ENCODE results near the gene LRFN4.

The LRFN4 gene

DNA sequence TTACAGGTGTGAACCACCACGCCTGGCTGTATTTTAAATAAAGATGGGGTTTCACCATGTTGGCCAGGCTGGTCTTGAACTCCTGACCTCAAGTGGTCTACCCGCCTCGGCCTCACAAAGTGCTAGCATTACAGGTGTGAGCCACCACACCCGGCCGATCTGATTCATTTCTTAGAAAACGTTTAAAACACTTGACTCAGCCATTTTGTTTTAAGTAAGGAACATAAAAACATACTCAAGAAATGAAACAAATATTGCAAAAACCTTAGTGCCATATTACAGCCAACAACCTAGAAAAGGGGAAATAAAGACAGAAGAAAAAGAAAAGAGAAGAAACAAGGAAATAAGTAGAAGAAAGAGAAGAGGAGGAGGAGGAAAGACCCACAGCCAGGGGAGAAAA, 17.4 kb downstream of the LRFN4 start:
- FAIRE-seq, result no peak

DNA sequence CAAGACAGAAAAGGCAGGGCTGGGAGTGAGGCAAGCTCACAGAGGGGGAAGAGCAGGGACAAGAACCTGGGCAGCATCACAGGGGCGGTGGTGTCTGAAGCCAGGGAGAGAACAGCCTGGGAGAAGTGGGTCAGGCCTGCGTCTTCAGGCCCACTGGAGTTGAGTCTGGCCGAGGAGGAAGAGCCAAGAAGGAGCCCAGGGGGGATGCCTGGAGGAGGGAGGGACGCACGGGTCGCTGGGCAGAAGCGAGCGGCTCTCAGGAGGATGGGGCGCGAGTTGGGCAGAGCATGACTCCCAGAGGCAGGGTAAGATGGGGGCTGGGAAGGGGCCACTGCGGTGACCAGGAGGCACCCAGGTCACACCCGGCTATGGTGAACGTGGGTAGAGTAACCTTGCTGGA, 18.5 kb downstream of the LRFN4 start:
- FAIRE-seq, result no peak

DNA sequence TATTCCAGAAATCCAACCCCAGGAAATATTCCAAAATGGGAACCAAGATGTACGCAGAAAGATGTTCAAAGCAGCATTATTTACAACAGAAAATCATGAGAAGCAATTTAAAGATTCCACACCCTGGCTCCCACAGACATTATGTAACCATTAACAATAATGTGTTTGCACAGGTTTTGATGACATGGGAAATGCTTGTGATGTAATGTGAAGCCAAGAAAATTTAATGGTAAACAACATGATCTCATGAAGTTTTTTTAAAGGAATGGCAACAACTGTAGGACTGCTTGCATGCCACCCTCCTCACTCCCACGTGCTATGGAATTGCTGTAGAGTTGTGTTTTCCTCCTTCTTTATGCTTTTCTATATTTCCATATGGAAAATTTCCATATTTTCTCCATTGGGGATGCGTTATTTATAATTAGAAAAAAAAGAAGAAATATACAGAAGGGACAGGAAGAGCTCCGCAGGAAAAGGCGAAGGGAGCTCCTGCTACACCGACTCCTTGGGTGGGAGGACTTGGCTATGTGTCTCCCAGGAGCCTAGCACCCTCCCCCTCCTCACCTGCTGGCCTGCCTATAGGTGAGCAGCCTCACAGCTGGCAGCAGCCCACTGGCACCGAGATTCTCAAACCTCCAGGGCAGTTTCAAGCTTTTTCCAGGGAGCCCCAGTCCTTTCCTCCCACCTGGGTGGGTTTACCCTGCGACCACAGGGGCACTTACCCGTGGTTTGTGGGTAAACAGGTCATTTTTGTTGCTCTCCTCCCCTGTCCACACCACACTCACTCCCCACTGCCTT, 20.9 kb downstream of the LRFN4 start:
- FAIRE-seq, result no peak

DNA sequence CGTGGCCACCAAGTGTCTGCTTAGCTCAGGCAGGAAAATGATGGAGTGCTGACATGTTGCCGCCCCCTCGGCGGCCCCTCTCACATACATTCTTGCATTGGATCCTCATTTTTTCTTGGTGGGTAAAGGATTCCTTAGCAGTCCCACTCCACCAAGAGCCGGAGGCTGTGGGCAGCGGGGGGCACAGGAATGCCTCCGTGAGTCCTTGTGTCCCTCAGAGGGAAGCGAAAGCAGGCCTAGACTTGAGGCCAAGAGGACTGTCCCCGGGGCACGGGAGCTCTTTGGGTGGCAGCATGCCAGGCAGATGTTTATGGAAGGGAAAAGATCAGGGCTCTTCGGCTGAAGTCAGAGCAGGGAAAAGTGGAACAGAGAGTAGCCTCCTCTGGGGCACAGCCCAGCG, 21.6 kb downstream of the LRFN4 start:
- no peak for FAIRE-seq

- no peak for FAIRE-seq
These were observed 22.1 kb downstream of the LRFN4 start for GRCh38 chr11:66879000-66879399.

DNA sequence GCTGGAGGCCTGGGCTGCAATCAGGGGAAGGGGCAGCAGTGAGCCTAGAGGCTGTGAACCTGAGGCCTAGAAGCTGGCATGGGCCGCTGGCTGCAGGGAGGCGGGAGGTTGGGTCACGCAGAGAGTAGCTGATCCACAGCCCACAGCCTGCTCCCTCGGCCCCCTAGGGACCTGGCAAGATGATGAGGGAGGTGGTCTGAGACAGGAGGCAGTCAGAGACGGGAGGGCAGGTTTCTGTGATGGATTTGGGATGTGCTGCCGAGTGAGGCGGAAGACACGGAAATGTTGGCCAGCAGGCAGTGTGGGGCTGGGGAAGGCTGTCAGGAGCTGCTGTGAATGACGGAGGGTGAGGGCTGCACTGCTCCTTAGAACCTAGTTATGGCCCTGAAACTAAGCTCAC, 22.7 kb downstream of the LRFN4 start:
- FAIRE-seq, result no peak

DNA sequence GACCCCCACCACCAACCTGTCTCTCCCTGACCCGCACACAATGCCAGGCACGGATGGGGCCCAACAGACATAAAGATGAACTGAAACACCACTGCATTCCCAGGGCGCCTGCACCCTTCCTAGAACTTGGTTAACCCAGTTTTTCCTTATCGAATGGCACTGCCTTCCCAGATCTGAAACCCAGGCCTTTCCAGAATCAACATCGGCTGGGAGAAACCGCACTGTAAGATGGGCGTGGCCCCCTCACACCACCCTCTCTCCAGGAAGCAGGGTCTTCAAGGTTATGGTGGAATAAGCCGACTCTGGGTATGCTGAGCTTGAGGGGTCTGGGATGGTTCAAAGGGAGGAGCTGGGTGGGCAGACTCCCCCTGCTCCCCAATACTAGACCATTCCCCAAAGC, 23.1 kb downstream of the LRFN4 start:
- no peak for FAIRE-seq

- no peak for FAIRE-seq
These were observed 23.9 kb downstream of the LRFN4 start for GRCh38 chr11:66880496-66881450.

GRCh38 chr11:66881451-66881835, 24.6 kb downstream of the LRFN4 start:
- no peak for FAIRE-seq

GRCh38 chr11:66881927-66882452, 25.1 kb downstream of the LRFN4 start:
- no peak for FAIRE-seq

- no peak for FAIRE-seq
These were observed 25.7 kb downstream of the LRFN4 start for GRCh38 chr11:66882561-66883015.

- FAIRE-seq, result no peak
These were observed 26.4 kb downstream of the LRFN4 start for GRCh38 chr11:66883016-66883965.

- FAIRE-seq, result no peak
These were observed 27.6 kb downstream of the LRFN4 start for GRCh38 chr11:66884443-66884842.

GRCh38 chr11:66885469-66885868, 28.6 kb downstream of the LRFN4 start:
- FAIRE-seq, result no peak

DNA sequence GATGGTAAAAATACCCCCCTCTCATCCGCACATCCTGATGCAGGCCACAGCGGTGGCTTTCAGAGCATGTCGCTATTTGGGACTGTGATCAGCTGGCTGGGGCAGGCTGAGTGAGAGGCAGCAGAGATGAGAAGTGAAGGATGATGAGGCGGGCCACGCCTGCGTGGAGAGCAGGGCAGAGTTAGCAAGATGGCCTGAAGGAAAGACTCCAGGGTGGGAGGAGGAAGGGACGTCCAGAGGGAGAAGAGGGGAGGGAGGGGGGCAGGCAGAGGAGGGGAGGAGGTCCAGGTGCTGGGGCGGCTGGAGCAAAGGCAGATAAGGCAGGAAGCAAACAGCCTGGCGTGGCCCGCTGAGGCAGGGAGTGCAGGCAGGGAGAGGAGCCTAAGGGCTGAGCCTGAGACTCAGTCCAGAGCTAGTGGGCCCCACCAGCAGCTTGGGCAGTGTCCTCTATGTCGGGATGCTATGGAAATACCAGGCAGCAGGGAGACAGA, 29.1 kb downstream of the LRFN4 start:
- no peak for FAIRE-seq

GRCh38 chr11:66886671-66887221, 29.9 kb downstream of the LRFN4 start:
- FAIRE-seq, result no peak

DNA sequence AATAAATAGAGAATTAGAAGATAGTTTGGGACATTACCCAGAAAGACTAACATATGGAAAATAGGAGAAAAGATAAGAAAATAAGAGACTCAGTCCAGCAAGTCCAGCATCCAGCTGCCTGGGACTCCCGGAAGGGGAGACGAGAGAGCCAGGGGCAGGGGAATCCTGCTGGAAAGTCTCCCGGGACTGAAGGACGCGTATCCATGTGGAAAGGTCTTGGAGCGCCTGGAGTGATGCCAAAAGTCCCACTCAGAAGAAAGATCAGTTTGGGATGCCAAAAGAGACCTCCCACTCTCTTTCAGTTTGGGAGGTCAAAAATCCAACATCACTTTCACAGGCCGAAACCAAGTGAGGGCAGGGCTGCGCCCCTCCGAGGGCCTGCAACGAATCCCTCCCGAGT, 30.7 kb downstream of the LRFN4 start:
- FAIRE-seq, result no peak

DNA sequence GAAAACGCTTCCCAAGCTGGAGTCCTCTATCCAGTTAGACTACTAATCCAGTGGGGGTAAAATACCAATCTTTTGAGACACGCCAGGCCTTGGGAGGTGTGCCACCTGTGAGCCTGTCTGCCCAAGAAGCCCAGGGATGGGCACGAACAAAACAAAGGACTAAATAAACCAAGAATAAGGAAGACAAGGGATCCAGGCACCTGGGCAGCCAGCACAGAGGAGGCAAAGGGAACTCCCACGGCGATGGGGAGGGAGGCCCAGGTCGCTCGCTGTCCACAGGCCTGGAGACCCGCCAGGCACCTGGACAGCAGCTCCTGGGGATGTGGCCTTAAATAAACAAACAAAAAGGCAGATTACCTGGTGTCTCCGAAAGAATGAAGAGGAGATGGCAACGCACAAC, 31.4 kb downstream of the LRFN4 start:
- FAIRE-seq, result no peak

DNA sequence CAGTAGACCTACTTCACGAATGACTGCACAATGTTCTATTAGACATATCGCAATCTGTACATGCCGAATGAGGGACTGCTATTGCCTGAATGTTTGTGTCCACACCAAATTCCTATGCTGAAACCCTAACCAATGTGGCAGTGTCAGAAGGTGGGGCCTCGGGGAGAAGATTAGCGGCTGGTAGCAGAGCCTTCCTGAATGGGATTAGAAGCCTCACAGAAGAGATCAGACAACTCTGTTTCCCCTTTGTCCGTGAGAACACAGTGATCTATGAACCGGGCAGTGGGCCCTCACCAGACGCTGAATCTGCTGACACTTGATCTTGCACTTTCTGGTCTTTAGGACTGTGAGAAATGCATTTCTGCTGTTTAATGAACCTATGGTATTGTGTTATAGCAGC, 33.1 kb downstream of the LRFN4 start:
- no peak for FAIRE-seq

- no peak for FAIRE-seq
These were observed 35.2 kb downstream of the LRFN4 start for GRCh38 chr11:66891851-66892660.

GRCh38 chr11:66892911-66893310, 36.0 kb downstream of the LRFN4 start:
- FAIRE-seq, result no peak
